Calu3 (cell line): ENCODE measurements around the gene BHMT. TPM values are rescaled to one million over a fixed set of nuclear protein-coding genes. Genes with fewer than 3 reads are reported as not detected.

Experiments
- BruUV-seq: library from RNA; stranded (reverse); fragments of 400-500 nt; replicated peaks from 2 replicates; lab custom pipeline; 2021; lab: Mats Ljungman, UMichigan
- CTCF ChIA-PET: fragments of 300-600 bp; sonication (Branson Sonifier 250); formaldehyde crosslinking; loops from one replicate; lab custom pipeline; 2022; ENCODE audit warnings: antibody characterized with exemption; lab: Charles Lee
- DNase-seq: peaks from one replicate; pipeline ENCODE4 v3.0.0; 2022
- H3K27ac Mint-ChIP-seq: one replicate; pipeline ENCODE4 v1.8.0; 2022; ENCODE audit warnings: mixed read lengths; ENCODE audit not compliant: unreplicated experiment
- H3K27me3 Mint-ChIP-seq: one replicate; pipeline ENCODE4 v1.8.0; 2022; ENCODE audit warnings: mixed read lengths; ENCODE audit not compliant: unreplicated experiment
- H3K36me3 Mint-ChIP-seq: one replicate; pipeline ENCODE4 v1.8.0; 2022; ENCODE audit warnings: mild to moderate bottlenecking, moderate library complexity, mixed read lengths; ENCODE audit not compliant: insufficient read depth, unreplicated experiment
- H3K4me1 Mint-ChIP-seq: one replicate; pipeline ENCODE4 v1.8.0; 2022; ENCODE audit warnings: mild to moderate bottlenecking, low read depth, mixed read lengths; ENCODE audit not compliant: unreplicated experiment
- H3K4me3 Mint-ChIP-seq: one replicate; pipeline ENCODE4 v1.8.0; 2022; ENCODE audit warnings: mild to moderate bottlenecking, low read depth, moderate library complexity, mixed read lengths; ENCODE audit not compliant: unreplicated experiment
- H3K9me3 Mint-ChIP-seq: one replicate; pipeline ENCODE4 v1.8.0; 2022; ENCODE audit warnings: low read depth, mixed read lengths; ENCODE audit not compliant: unreplicated experiment
- CTCF ChIP-seq: fragments of 200-600 bp; IDR thresholded peaks from one replicate; pipeline ENCODE4 v1.8.0; 2022; ENCODE audit warnings: antibody characterized with exemption; ENCODE audit not compliant: unreplicated experiment
- intact Hi-C: fragments of 100-400 bp; cut with micrococcal nuclease; formaldehyde crosslinking; loops from one replicate; pipeline ENCODE4 v1.10.0; 2022; ENCODE audit not compliant: unreplicated experiment
- total RNA-seq: library from RNA; stranded (reverse); gene quantifications from 2 replicates; pipeline ENCODE4 v1.2.3, GENCODE V29; 2022

BHMT gene
- total RNA-seq, 1 experiment from 2014 or later = not detected

- no peak for DNase-seq
- no peak overlapping the region for H3K27ac Mint-ChIP-seq
- no peaks in the 10 kb centered on the region for H3K9me3 Mint-ChIP-seq
- no peaks in the 10 kb centered on the region for H3K4me1 Mint-ChIP-seq
- TF ChIP-seq CTCF = no peak
- peaks cover 9% of the 10 kb centered on the region for H3K27me3 Mint-ChIP-seq
- no peaks in the 10 kb centered on the region for H3K36me3 Mint-ChIP-seq
- CTCF ChIA-PET = interaction anchor here (0.7 to 0.8 kb wide), 2 partner anchors 348 to 1298 kb away, joined by 3 to 8 read pairs; no protein-coding TSS in a partner anchor
- intact Hi-C loops = no loop called here
- no peak overlapping the region for H3K4me3 Mint-ChIP-seq
- BruUV-seq = no TSS peak
Observed at GRCh38 chr5:79124607-79125006, 13.0 kb downstream of the BHMT start.

GRCh38 chr5:79130781-79131180 is 19.2 kb downstream of the BHMT start:
- intact Hi-C loops = loop anchor here (5.0 kb wide), 2 partner anchors 112 to 952 kb away; no protein-coding TSS in a partner anchor
- CTCF ChIA-PET = interaction anchor here (4.7 kb wide), 1 partner anchor 109 kb away, joined by 210 read pairs; no protein-coding TSS in a partner anchor
- Mint-ChIP-seq H3K9me3 (no peaks in the 10 kb centered on the region), H3K36me3 (peaks cover 5% of the 10 kb centered on the region), H3K27me3 (peaks cover 9% of the 10 kb centered on the region), H3K4me3 (no peak overlapping the region), H3K27ac (no peak overlapping the region), H3K4me1 (peaks cover 18% of the 10 kb centered on the region)
- no peak for DNase-seq
- no peak for TF ChIP-seq CTCF
- BruUV-seq = no TSS peak

- no TSS peak for BruUV-seq
- no peak for DNase-seq
Observed at GRCh38 chr5:79133121-79133656, 21.6 kb downstream of the BHMT start.

More at GRCh38 chr5:79133121-79133656, 21.6 kb downstream of the BHMT start:
- H3K36me3 Mint-ChIP-seq = peaks cover 5% of the 10 kb centered on the region
- peak; percentile 63 for TF ChIP-seq CTCF
- peak overlapping the region; percentile 64 for H3K4me3 Mint-ChIP-seq
- peaks cover 8% of the 10 kb centered on the region for H3K27me3 Mint-ChIP-seq
- CTCF ChIA-PET = interaction anchor here (0.6 to 4.7 kb wide), 34 partner anchors 11 to 1174 kb away, joined by 3 to 210 read pairs (median 4); partner anchors contain the start of gene JMY
- no peaks in the 10 kb centered on the region for H3K9me3 Mint-ChIP-seq
- peaks cover 18% of the 10 kb centered on the region for H3K4me1 Mint-ChIP-seq
- intact Hi-C loops = loop anchor here (1.0 to 5.0 kb wide), 7 partner anchors 67 to 949 kb away; no protein-coding TSS in a partner anchor
- peak overlapping the region; percentile 93 for H3K27ac Mint-ChIP-seq
